ENCODE data around the gene EVC. TPM values are rescaled to one million over a fixed set of nuclear protein-coding genes. Genes with fewer than 3 reads are reported as not detected.
A peak's percentile ranks its signal among the peaks of the same experiment; 100 is the strongest.

EVC gene
- total RNA-seq, 1 donor from 2014 or later: 39.8 TPM

DNA sequence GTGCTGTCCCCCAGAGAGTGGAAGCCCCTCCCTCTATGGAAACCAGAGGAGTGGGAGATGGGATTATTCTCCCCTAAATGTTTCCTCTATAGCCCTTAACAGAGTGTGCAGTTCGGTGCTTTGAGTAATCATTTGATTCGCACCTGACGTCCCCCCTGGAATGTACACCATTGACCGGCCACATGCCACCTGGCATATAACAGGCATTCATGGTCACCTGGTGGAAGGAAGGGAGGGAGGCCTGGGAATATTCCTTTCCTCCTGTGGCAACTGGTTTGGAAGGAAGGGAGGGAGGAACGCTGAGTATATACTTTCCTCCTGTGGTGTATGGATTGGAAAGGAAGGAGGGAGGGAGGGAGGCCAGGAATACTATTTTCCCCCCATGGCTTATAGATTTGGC, 104.6 kb downstream of the EVC start:
- H3K4me1 Mint-ChIP-seq (ENCODE audit: low read depth): no peaks in the 10 kb centered on the region
- no peak for TF ChIP-seq CTCF (IDR thresholded peaks at IDR 0.05)
- DNase-seq (ENCODE audit: low spot score): no peak
- H3K4me3 Mint-ChIP-seq (ENCODE audit: unreplicated experiment): no peak overlapping the region
- no peaks in the 10 kb centered on the region for H3K27me3 Mint-ChIP-seq (ENCODE audit: low read depth)
- peaks cover 38% of the 10 kb centered on the region for H3K36me3 Mint-ChIP-seq (ENCODE audit: low read depth)
- H3K27ac Mint-ChIP-seq (ENCODE audit: unreplicated experiment): no peak overlapping the region
- no peaks in the 10 kb centered on the region for H3K9me3 Mint-ChIP-seq (ENCODE audit: low read depth)

- Mint-ChIP-seq H3K4me3 (ENCODE audit: unreplicated experiment) (no peak overlapping the region), H3K36me3 (ENCODE audit: low read depth) (peaks cover 34% of the 10 kb centered on the region), H3K4me1 (ENCODE audit: low read depth) (no peaks in the 10 kb centered on the region), H3K9me3 (ENCODE audit: low read depth) (no peaks in the 10 kb centered on the region), H3K27me3 (ENCODE audit: low read depth) (no peaks in the 10 kb centered on the region), H3K27ac (ENCODE audit: unreplicated experiment) (no peak overlapping the region)
- DNase-seq (ENCODE audit: low spot score): no peak
- TF ChIP-seq CTCF (IDR thresholded peaks at IDR 0.05): no peak
These were observed 105.1 kb downstream of the EVC start for GRCh38 chr4:5816101-5816500.

GRCh38 chr4:5816851-5817375, 105.9 kb downstream of the EVC start:
- H3K4me3 Mint-ChIP-seq (ENCODE audit: unreplicated experiment): no peak overlapping the region
- H3K9me3 Mint-ChIP-seq (ENCODE audit: low read depth): no peaks in the 10 kb centered on the region
- TF ChIP-seq CTCF (IDR thresholded peaks at IDR 0.05): no peak
- H3K36me3 Mint-ChIP-seq (ENCODE audit: low read depth): peaks cover 39% of the 10 kb centered on the region
- H3K27ac Mint-ChIP-seq (ENCODE audit: unreplicated experiment): no peak overlapping the region
- no peaks in the 10 kb centered on the region for H3K4me1 Mint-ChIP-seq (ENCODE audit: low read depth)
- H3K27me3 Mint-ChIP-seq (ENCODE audit: low read depth): no peaks in the 10 kb centered on the region
- no peak for DNase-seq (ENCODE audit: low spot score)

GRCh38 chr4:5821665-5822358, 110.8 kb downstream of the EVC start:
- no peaks in the 10 kb centered on the region for H3K27me3 Mint-ChIP-seq (ENCODE audit: low read depth)
- no peaks in the 10 kb centered on the region for H3K4me1 Mint-ChIP-seq (ENCODE audit: low read depth)
- H3K27ac Mint-ChIP-seq (ENCODE audit: unreplicated experiment): no peak overlapping the region
- peaks cover 50% of the 10 kb centered on the region for H3K36me3 Mint-ChIP-seq (ENCODE audit: low read depth)
- H3K9me3 Mint-ChIP-seq (ENCODE audit: low read depth): no peaks in the 10 kb centered on the region
- DNase-seq (ENCODE audit: low spot score): no peak
- peak; percentile 82 for TF ChIP-seq CTCF (IDR thresholded peaks at IDR 0.05)
- H3K4me3 Mint-ChIP-seq (ENCODE audit: unreplicated experiment): no peak overlapping the region

DNA sequence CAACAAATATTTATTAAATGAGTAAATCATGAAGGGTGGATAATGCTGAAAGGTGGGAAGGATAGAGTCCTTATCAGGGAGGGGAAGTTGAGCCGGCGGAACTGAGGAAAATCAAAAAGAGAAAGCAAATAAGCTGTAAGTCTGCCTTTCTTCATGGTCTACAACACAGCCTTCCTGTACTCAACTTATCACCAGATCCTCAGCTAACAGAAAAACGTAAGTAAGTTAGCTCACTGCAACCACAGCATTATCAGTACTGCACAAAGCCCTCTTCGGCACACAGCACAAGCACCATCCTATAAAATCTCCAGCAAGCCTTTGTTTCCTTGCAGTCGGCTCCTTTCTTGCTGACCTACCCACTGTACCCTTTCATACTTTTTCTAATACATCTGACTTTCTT, 111.6 kb downstream of the EVC start:
- Mint-ChIP-seq H3K9me3 (ENCODE audit: low read depth) (no peaks in the 10 kb centered on the region), H3K4me1 (ENCODE audit: low read depth) (no peaks in the 10 kb centered on the region), H3K36me3 (ENCODE audit: low read depth) (peaks cover 52% of the 10 kb centered on the region), H3K27ac (ENCODE audit: unreplicated experiment) (no peak overlapping the region), H3K27me3 (ENCODE audit: low read depth) (no peaks in the 10 kb centered on the region), H3K4me3 (ENCODE audit: unreplicated experiment) (no peak overlapping the region)
- no peak for DNase-seq (ENCODE audit: low spot score)
- no peak for TF ChIP-seq CTCF (IDR thresholded peaks at IDR 0.05)

All from chondrocyte (in vitro differentiated cells).